OCI-LY7 (cell line): ENCODE results near the gene FAM151A. TPM values are rescaled to one million over a fixed set of nuclear protein-coding genes. Genes with fewer than 3 reads are reported as not detected.

Source experiments
- BruUV-seq: library from RNA; stranded (reverse); fragments of 400-500 nt; replicated peaks from 2 replicates; lab custom pipeline; 2021; lab: Mats Ljungman, UMichigan
- CTCF ChIA-PET: fragments of 300-600 bp; sonication (Branson Sonifier 250); formaldehyde crosslinking; loops from one replicate; lab custom pipeline; 2022; ENCODE audit warnings: antibody characterized with exemption; ENCODE audit not compliant: unreplicated experiment; lab: Charles Lee
- POLR2A ChIA-PET: fragments of 300-600 bp; sonication (Branson Sonifier 250); formaldehyde crosslinking; loops from one replicate; lab custom pipeline; 2022; ENCODE audit warnings: antibody characterized with exemption; lab: Charles Lee
- DNase-seq: peaks from one replicate; pipeline ENCODE4 v3.0.0-alpha.2; 2015; ENCODE audit warnings: low spot score
- H2AFZ ChIP-seq: fragments of 200-600 bp; sonication (generic), shearing (Covaris generic); 2 replicates; pipeline ENCODE4 v1.6.1; 2014; ENCODE audit warnings: mild to moderate bottlenecking, antibody characterized with exemption, low read length, moderate library complexity
- H3K27ac ChIP-seq: fragments of 200-600 bp; sonication (generic); 2 replicates; pipeline ENCODE4 v1.5.1; 2014; ENCODE audit warnings: mixed run types, low read depth, mild to moderate bottlenecking, moderate library complexity, low read length, inconsistent platforms; ENCODE audit not compliant: poor library complexity, severe bottlenecking
- H3K36me3 ChIP-seq: fragments of 200-600 bp; sonication (generic); 2 replicates; pipeline ENCODE4 v1.6.1; 2014; ENCODE audit warnings: mild to moderate bottlenecking, antibody characterized with exemption, low read length, moderate library complexity, mixed read lengths; ENCODE audit not compliant: insufficient read depth
- H3K4me1 ChIP-seq: fragments of 200-600 bp; sonication (generic); 2 replicates; pipeline ENCODE4 v1.5.1; 2014; ENCODE audit warnings: mild to moderate bottlenecking, low read length; ENCODE audit not compliant: insufficient read depth, poor library complexity, severe bottlenecking
- H3K4me2 ChIP-seq: fragments of 200-600 bp; sonication (generic); 2 replicates; pipeline ENCODE4 v1.6.1; 2014; ENCODE audit warnings: mild to moderate bottlenecking, low read length
- H3K4me3 ChIP-seq: fragments of 200-600 bp; sonication (generic); 2 replicates; pipeline ENCODE4 v1.5.1; 2014; ENCODE audit warnings: mild to moderate bottlenecking, low read depth, low read length; ENCODE audit not compliant: poor library complexity, severe bottlenecking
- H3K79me2 ChIP-seq: fragments of 200-600 bp; sonication (generic); 2 replicates; pipeline ENCODE4 v1.6.1; 2016; ENCODE audit warnings: low read depth, mild to moderate bottlenecking, low read length, moderate library complexity, mixed read lengths; ENCODE audit not compliant: insufficient read depth
- H3K9me2 ChIP-seq: fragments of 200-600 bp; sonication (generic); 2 replicates; pipeline ENCODE4 v1.6.1; 2016; ENCODE audit warnings: mild to moderate bottlenecking, low read length, mixed read lengths; ENCODE audit not compliant: insufficient read depth
- H3K9me3 ChIP-seq: fragments of 200-600 bp; sonication (generic); 2 replicates; pipeline ENCODE4 v1.6.1; 2014; ENCODE audit warnings: mild to moderate bottlenecking, mixed run types, low read length, mixed read lengths
- H4K20me1 ChIP-seq: fragments of 200-600 bp; sonication (generic); 2 replicates; pipeline ENCODE4 v1.6.1; 2014; ENCODE audit warnings: mild to moderate bottlenecking, antibody characterized with exemption, low read length, moderate library complexity, mixed read lengths; ENCODE audit not compliant: insufficient read depth
- CTCF ChIP-seq: fragments of 200-600 bp; sonication (generic); conservative IDR thresholded peaks from 2 replicates; pipeline ENCODE4 v1.5.1; 2014; ENCODE audit warnings: mild to moderate bottlenecking, antibody characterized with exemption, low read length, moderate library complexity, mixed read lengths
- EZH2phosphoT487 ChIP-seq: fragments of 200-600 bp; sonication (generic); IDR thresholded peaks from 2 replicates; pipeline ENCODE4 v1.6.1; 2018; ENCODE audit warnings: low read depth, borderline replicate concordance, mild to moderate bottlenecking, mixed run types, antibody characterized with exemption, low read length, moderate library complexity, mixed read lengths
- intact Hi-C: fragments of 100-400 bp; cut with micrococcal nuclease; formaldehyde crosslinking; loops from one replicate; pipeline ENCODE4 v1.10.0; 2022; ENCODE audit not compliant: unreplicated experiment
- total RNA-seq, 2 experiments: library from RNA; depleted of rRNA in 1 of 2; stranded (reverse); fragments of >200 nt in 1 of 2; shearing (Covaris generic) in 1 of 2; gene quantifications; 2 replicates each; pipeline ENCODE4 v1.2.3, GENCODE V29; 2014 to 2022

Gene FAM151A
- total RNA-seq, 2 experiments from 2014 or later = not detected

DNA sequence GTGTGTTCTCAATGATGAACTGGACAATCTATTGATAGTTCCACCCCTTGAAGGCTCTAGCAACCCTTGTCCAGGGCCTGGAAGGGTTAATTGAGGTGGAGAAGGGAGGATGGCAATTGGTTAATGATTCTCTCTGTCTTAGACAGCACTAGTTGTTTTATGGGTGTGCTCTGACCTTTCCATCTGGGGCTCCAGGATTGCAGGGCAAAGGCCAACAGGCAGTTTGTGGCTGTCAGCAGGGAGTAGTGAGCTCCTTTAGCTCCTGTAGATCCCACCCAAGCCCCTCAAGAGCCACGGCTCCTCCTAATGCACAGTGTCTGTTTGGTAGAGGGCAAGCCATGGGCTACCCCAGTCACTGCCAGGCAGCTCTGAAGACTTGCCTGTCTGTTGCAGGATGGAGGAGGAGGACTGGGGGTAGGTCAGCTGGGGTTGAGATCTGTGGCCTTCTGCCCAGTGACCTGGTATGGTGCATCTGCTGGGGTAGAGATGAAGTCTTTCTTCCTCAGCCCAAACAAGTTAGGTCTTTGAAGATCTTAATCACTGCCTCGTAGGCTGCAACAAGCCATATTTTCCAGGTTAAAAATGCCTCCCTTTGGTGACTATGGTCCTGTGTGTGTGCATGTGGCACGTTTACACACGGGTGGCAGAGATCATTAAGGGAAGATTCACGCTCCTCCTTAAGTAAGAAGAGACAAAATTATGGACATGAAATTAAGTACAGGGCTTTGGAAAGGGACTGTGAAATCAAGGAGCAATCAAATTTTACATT is 26.0 kb upstream of the FAM151A start:
- POLR2A ChIA-PET = no interaction called here
- no peaks in the 10 kb centered on the region for H3K36me3 ChIP-seq
- CTCF ChIA-PET = no interaction called here

DNA sequence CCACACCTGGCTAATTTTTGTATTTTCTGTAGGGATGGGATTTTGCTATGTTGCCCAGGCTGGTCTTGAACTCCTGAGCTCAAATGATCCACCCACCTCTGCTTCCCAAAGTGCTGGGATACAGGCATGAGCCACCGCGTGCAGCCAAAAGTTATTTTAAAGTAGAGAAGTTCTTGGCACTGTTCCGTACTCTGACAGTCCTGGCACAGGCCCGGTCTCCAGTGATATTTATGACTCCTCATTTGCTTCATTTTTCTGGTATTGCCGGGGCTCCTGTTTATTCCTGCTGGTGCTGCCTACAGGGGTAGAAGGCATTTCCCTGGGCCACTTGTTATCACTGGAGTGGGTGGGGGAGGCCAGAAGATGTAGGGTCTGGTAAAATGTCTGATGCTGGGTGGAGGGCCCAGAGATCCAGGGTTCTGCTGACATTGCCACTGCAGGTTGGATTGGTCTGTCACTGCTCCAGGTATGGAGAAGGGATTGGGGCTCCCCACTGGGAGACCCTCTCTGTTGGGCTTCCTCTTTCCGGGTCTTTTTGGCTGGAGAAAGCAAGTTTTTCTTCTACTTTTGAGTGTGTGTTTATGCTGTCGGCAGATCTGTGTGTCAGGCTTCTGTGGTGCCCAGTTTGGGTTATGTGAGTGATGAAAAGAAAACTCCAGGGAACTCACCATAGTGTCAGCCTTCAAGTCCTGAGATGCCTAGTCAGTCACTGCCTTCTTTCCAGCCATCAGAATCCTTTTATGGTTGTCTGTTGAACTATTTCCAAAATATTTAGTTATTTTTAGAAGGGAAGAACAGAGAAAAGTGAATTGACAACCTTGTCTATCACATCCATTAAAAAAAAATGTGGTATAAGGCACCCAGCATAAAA is 22.7 kb upstream of the FAM151A start:
- Histone ChIP-seq H3K27ac (no peak overlapping the region), H4K20me1 (no peaks in the 10 kb centered on the region), H3K9me2 (no peaks in the 10 kb centered on the region), H3K79me2 (no peaks in the 10 kb centered on the region), H3K4me3 (no peak overlapping the region), H3K4me2 (no peak overlapping the region), H2AFZ (no peak overlapping the region), H3K9me3 (peaks cover 7% of the 10 kb centered on the region; the same call in 1 of the 2 replicates), H3K36me3 (no peaks in the 10 kb centered on the region), H3K4me1 (no peaks in the 10 kb centered on the region)
- POLR2A ChIA-PET = no interaction called here
- CTCF ChIA-PET = no interaction called here
- DNase-seq = no peak
- no TSS peak for BruUV-seq
- TF ChIP-seq CTCF = no peak
- no peak for TF ChIP-seq EZH2phosphoT487
- intact Hi-C loops = no loop called here

More for the DNA sequence above, 26.0 kb upstream of the FAM151A start:
- Histone ChIP-seq H4K20me1 (no peaks in the 10 kb centered on the region), H3K9me3 (no peaks in the 10 kb centered on the region), H3K4me1 (no peaks in the 10 kb centered on the region), H3K27ac (no peak overlapping the region), H3K79me2 (no peaks in the 10 kb centered on the region), H2AFZ (no peak overlapping the region), H3K4me3 (no peak overlapping the region), H3K9me2 (no peaks in the 10 kb centered on the region), H3K4me2 (no peak overlapping the region)
- intact Hi-C loops = no loop called here
- BruUV-seq = no TSS peak
- TF ChIP-seq EZH2phosphoT487 (no peak), CTCF (no peak)
- no peak for DNase-seq
